Measurements from ENCODE around the gene INO80E.

INO80E gene

DNA sequence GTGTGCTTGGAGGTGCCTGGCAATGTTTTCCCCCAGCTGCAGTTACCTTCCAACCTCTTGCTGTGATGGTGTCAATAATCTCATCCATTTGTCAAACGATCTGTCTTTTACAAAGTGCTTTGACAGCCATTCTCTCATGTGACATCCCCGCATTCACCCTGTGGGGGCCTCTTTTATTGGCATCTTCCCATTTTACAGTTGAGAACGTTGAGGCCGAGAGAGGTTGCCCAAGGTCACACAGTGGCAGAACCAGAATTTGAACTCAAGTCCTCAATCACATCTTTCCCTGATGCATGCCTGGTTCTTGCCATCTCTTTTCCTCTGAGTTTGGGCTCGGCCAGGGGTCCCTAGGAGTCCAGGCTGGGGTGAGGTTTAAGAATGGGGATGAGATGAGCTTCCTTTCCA lies 20.9 kb upstream of the INO80E start:
- FAIRE-seq, result no peak
- DNase-seq (ENCODE audit: insufficient read length, low spot score), result no peak

DNA sequence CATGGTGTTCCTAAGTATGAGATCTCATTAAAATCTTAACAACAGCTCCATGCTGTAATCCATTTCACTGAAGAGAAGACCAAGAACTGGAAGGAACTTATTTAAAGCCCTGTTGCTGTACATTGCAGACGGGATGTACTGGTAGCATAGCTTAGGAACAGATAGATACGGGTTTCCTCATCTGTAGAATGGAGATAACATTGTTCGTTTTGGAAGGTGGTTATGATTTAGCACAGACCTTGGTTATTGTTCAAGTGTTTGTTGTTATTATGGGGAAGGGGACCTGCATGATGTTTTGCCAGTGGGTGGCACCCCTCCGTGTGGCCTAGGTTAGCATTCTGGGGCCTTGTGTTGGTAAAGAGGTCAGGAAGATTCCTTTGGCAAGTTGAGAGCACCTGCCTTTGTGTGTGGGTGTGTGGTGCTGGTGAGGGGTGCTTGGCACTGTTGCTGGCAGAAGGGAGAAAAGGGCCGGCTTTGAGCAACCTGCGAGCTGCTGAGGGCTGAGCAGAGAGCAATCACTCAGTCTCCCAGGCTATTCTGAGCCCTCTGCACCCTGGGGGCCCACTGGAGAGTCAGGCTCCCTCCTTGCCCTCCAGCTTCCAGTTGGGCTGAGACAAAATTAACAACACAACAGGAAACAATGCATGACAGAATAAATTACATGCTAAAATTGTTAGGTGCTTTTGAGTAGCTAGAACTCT lies 20.1 kb upstream of the INO80E start:
- FAIRE-seq (no peak), DNase-seq (ENCODE audit: insufficient read length, low spot score) (no peak)

DNA sequence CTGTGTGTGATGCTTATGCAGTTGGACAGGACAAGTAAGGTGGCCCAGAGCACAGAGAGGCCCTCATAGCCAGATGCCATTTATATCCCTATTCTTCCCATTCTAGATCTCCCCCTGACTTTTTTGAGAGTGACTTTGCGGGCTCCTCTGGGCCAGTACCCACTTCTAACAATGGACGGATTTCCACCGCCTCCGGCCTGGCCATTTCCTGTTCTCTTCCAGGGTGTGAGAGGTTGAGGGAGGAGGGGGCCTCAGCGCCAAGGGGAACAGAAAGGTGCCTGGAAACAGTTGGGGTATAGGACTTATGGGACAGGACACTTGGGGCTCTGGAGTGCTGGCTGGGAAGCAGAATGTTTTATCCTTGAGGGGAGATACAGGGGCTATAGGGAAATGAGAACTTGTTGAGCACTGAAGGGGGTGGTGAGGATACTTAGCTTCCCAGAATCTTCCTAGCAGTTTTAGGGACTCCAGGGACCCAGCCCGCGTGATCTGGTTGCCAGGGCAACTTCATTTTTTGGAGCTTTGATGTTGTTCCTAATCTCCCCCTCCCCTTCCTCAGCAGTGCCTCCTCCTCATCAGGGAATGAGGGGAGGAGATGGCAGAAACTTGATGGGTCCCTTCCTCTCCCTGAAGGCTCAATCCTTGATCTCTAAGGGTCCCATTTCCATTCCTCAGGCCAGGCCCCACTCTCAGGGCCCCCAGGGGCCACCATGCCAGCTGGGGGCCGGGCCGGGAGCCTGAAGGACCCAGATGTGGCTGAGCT lies 18.8 kb upstream of the INO80E start:
- FAIRE-seq (no peak), DNase-seq (ENCODE audit: insufficient read length, low spot score) (no peak)

DNA sequence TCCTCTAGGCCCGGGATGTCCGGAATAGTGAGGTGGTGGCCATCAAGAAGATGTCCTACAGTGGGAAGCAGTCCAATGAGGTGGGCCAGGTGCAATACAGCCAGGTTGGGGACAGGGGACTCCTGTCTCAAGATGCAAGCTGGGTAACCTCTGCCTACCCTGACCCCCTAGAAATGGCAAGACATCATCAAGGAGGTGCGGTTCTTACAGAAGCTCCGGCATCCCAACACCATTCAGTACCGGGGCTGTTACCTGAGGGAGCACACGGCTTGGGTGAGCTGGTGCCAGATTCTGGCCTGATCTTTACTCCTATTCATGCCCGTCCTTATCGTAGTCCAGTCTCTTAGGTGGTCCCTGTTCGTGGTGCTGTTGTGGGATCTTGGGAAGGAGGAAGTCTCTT lies 18.0 kb upstream of the INO80E start:
- DNase-seq (ENCODE audit: insufficient read length, low spot score) (no peak), FAIRE-seq (no peak)

DNA sequence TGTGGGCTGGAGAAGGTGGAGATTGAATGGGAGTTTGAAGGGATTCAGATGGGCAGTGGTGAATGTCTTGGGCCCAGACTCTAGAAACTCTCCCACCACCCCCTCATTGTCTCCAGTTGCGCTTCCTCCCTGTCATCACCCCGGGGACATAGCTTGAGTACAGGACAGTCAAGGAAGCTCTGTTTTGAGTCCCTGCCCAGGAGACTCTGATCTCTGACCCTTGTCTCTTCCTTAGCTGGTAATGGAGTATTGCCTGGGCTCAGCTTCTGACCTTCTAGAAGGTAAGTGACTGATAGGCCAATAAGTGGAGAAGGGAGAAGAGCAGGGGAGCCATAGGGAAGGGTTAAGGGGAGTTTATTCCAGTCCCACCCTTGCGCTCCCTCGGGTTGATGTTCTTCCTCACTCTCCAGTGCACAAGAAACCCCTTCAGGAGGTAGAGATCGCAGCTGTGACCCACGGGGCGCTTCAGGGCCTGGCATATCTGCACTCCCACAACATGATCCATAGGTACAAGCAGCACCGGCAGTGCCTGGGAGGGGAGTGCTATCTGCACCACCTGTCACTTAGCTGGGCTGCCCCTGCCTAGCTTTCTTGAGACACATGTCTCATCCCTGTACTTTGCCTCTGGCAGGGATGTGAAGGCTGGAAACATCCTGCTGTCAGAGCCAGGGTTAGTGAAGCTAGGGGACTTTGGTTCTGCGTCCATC lies 17.3 kb upstream of the INO80E start:
- FAIRE-seq, result no peak
- no peak for DNase-seq (ENCODE audit: insufficient read length, low spot score)

DNA sequence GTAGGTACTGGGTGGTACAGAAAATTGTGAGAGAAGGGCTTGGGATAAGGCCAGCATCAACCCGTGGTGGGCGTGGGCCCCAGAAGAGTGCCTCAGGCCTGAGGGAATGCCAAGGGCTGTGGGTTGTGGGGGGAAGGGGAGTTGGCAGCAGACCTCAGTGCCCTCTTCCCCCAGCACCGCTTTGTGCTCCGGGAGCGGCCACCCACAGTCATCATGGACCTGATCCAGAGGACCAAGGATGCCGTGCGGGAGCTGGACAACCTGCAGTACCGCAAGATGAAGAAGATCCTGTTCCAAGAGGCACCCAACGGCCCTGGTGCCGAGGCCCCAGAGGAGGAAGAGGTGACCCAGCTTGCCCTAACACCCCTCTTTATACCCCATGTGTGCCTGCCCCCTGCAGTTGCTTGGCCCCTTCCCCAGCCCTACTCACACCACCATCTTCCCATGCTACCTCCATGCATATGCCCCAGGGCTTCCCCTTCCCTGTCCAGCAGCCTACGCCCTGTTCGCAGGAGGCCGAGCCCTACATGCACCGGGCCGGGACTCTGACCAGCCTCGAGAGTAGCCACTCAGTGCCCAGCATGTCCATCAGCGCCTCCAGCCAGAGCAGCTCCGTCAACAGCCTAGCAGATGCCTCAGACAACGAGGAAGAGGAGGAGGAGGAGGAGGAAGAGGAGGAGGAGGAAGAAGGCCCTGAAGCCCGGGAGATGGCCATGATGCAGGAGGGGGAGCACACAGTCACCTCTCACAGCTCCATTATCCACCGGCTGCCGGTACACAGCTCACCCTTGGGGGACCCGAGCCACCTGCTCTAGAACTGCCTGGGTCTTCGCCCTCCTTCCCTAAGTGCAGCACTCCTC lies 13.3 kb upstream of the INO80E start:
- DNase-seq (ENCODE audit: insufficient read length, low spot score) (no peak), FAIRE-seq (no peak)

DNA sequence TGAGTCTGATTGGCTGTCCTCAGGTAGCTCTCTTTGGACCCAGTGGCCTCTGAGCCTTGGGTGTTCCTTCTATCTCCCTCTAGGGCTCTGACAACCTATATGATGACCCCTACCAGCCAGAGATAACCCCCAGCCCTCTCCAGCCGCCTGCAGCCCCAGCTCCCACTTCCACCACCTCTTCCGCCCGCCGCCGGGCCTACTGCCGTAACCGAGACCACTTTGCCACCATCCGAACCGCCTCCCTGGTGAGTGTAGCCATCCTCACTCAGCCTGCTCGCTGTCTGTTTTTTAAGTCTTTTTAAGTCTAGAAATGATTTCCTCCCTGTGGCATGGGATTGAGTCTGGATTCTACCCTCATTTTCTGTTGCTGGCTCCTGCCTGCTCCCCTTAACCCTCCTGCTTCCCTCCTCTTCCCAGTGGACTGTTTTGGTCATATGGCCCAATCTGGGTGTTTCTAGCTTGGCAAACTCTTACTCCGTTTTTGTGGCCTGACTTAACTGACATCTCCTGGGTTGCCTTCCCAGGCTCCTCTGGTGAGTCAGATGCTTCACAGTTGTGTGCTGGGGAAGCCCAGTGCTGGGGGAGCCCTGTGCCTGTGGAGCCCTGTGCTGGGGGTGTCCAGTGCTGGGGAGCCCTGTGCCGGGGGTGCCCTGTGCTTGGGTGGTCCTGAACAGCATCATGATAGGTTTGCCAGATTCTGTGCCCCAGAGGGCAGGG lies 12.5 kb upstream of the INO80E start:
- no peak for FAIRE-seq

DNA sequence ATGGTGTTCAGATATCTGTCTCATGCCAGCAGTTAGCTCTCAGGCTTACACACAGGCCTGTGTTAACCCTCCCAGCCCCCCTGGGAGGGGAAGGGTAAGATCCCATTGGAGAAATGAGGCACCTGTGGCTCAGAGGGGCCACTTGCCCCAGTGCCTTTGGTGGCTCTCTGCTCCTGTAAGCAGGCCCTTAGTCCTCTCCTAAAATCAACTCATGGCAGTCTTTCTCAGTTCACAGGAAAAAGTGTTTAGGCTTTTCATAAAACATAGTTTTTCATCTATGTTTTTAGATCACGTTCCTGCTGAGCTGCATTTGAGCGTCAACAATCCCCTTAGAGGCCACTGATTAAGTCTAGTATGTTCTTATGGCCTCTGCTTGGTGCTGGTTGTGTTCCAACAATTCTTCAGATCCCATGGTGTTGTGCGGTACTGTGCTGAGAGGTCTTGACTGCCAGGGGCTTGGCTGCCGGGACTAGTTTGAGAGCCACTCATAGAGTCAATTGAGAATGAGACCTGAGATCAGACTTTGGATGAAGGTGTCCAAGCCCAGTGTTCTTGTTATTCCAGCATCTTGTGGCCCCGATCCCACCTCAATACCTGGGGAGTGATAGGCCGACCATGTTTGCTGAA lies 11.8 kb upstream of the INO80E start:
- no peak for DNase-seq (ENCODE audit: insufficient read length, low spot score)
- no peak for FAIRE-seq

More for the DNA sequence above, 12.5 kb upstream of the INO80E start:
- no peak for DNase-seq (ENCODE audit: insufficient read length, low spot score)

DNA sequence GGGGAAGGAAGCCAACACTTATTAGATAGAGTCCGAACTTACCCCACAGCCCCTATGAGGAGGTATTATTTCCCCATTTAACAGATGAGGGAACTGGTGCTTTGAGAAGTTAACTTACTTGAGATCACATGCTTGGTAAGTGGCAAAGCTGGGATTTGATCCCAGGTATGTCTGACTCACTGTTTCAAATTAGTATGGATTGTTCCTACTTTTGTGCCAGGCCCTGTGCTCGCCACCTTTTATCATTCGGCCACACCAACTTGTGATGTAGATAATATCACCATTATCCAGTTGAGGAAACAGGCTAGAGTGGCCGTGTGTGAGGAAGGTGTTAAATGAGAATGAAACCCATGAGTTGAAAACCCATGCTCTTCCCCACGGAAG lies 11.3 kb upstream of the INO80E start:
- no peak for FAIRE-seq

DNA sequence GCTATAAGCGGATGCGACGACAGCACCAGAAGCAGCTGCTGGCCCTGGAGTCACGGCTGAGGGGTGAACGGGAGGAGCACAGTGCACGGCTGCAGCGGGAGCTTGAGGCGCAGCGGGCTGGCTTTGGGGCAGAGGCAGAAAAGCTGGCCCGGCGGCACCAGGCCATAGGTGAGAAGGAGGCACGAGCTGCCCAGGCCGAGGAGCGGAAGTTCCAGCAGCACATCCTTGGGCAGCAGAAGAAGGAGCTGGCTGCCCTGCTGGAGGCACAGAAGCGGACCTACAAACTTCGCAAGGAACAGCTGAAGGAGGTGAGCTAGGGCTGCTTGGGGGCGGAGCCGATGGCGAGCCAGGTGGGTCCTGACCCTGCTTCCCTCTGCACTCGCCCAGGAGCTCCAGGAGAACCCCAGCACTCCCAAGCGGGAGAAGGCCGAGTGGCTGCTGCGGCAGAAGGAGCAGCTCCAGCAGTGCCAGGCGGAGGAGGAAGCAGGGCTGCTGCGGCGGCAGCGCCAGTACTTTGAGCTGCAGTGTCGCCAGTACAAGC lies 10.7 kb upstream of the INO80E start:
- DNase-seq (ENCODE audit: insufficient read length, low spot score) (no peak), FAIRE-seq (no peak)

More for the DNA sequence above, 11.3 kb upstream of the INO80E start:
- no peak for DNase-seq (ENCODE audit: insufficient read length, low spot score)

DNA sequence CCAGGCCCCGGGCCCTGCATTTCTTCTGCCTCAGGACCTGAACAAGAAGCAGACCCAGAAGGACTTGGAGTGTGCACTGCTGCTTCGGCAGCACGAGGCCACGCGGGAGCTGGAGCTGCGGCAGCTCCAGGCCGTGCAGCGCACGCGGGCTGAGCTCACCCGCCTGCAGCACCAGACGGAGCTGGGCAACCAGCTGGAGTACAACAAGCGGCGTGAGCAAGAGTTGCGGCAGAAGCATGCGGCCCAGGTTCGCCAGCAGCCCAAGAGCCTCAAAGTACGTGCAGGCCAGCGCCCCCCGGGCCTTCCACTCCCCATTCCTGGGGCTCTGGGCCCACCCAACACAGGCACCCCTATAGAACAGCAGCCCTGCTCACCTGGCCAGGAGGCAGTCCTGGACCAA lies 9.8 kb upstream of the INO80E start:
- FAIRE-seq, result no peak

DNA sequence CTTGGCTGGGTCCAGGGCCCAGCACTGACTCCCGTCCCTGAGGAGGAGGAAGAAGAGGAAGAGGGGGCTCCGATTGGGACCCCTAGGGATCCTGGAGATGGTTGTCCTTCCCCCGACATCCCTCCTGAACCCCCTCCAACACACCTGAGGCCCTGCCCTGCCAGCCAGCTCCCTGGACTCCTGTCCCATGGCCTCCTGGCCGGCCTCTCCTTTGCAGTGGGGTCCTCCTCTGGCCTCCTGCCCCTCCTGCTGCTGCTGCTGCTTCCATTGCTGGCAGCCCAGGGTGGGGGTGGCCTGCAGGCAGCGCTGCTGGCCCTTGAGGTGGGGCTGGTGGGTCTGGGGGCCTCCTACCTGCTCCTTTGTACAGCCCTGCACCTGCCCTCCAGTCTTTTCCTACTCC lies 9.1 kb upstream of the INO80E start:
- no peak for FAIRE-seq
- DNase-seq (ENCODE audit: insufficient read length, low spot score), result no peak

More for the DNA sequence above, 9.8 kb upstream of the INO80E start:
- no peak for DNase-seq (ENCODE audit: insufficient read length, low spot score)

DNA sequence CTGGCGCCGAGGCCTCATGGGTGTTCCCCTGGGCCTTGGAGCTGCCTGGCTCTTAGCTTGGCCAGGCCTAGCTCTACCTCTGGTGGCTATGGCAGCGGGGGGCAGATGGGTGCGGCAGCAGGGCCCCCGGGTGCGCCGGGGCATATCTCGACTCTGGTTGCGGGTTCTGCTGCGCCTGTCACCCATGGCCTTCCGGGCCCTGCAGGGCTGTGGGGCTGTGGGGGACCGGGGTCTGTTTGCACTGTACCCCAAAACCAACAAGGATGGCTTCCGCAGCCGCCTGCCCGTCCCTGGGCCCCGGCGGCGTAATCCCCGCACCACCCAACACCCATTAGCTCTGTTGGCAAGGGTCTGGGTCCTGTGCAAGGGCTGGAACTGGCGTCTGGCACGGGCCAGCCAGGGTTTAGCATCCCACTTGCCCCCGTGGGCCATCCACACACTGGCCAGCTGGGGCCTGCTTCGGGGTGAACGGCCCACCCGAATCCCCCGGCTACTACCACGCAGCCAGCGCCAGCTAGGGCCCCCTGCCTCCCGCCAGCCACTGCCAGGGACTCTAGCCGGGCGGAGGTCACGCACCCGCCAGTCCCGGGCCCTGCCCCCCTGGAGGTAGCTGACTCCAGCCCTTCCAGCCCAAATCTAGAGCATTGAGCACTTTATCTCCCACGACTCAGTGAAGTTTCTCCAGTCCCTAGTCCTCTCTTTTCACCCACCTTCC lies 8.5 kb upstream of the INO80E start:
- FAIRE-seq (no peak), DNase-seq (ENCODE audit: insufficient read length, low spot score) (no peak)

DNA sequence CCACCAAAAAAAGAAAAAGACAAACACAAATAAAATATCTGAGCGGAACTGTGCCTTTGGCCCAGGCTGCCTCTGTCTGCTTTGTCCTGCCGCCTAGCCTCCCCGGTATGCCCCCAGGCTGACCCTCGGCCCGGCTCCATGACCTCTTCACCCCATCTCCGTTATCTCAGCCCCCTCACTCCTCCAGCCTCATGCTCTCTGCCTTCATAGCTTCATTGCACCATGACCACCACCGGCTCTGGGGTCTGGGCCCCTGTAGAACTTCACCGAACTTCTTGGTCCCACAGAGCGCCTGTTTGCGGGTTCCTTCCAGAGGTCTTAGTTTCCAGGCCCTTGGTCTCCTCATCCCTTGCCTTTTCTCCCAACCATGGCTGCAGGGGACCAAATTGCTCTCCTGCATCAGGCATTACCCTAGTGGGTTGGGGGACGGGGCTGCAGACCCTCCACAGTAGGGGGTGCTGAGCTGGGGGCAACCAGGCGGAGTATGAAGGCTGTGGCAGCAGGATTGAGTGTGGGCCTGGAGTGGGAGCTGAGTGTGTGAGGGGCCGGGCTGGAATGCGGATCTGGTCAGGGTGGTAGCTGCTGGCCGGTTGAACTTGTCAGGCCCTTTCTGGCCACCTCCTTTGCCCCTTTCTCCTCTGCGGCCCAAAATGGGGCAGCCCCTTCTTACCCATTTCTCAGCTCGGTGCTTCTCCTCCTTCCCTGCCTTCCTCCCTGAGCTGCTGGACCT lies 7.5 kb upstream of the INO80E start:
- DNase-seq (ENCODE audit: insufficient read length, low spot score) (no peak), FAIRE-seq (no peak)

DNA sequence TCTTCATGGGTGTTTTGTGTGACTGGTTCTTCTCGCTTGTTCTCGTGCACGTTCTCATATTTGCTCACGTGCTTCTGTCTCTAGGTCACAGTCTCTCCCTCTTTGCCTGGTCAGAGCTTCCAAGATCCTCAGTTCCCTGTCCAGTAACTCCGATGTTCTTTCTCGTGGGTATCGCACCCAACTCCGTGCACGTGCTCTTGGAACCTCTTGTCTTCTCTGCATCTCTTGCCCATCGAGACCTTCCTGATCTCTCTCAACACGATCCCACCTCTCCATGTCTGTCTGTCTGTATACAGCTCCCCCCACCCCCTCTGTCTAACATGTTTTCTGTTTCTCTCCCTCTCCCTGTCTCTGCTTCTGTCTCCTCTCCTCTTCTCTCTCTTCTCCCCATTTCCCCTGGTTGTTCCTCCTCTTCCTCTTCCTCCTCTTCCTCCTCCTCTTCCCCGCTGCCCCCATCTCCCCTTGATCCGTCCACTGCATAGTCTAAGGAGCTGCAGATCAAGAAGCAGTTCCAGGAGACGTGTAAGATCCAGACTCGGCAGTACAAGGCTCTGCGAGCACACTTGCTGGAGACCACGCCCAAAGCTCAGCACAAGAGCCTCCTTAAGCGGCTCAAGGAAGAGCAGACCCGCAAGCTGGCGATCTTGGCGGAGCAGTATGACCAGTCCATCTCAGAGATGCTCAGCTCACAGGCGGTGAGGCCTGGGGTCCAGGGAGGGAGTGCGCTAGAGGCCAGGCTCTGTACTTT lies 6.8 kb upstream of the INO80E start:
- FAIRE-seq (no peak), DNase-seq (ENCODE audit: insufficient read length, low spot score) (no peak)

DNA sequence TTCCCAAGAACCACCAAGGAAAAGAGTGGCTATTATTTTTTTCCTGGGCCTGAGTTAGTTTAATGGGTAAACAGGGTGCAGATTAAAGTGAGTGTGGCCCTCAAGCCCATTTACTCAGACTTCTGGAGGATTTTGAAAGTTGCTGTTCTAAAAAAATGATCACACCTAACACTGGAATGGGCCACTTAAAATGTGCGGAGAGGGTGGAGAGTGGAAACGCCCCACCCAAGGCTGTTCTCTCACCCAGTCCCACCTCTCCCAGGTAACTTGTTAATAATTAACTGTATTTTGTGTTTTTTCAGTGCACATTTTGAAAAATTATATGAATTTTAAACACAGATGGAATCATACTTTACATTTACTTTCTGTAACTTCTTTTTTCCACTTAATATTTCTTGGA lies 6.0 kb upstream of the INO80E start:
- DNase-seq (ENCODE audit: insufficient read length, low spot score) (no peak), FAIRE-seq (no peak)

DNA sequence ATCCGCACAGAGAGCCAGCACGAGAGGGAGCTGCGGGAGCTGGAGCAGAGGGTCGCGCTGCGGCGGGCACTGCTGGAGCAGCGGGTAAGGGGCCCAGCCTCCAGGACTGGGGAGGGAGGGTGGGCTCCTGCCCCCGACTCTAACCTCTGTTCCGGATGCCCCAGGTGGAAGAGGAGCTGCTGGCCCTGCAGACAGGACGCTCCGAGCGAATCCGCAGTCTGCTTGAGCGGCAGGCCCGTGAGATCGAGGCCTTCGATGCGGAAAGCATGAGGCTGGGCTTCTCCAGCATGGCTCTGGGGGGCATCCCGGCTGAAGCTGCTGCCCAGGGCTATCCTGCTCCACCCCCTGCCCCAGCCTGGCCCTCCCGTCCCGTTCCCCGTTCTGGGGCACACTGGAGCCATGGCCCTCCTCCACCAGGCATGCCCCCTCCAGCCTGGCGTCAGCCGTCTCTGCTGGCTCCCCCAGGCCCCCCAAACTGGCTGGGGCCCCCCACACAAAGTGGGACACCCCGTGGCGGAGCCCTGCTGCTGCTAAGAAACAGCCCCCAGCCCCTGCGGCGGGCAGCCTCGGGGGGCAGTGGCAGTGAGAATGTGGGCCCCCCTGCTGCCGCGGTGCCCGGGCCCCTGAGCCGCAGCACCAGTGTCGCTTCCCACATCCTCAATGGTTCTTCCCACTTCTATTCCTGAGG lies 5.0 kb upstream of the INO80E start:
- no peak for DNase-seq (ENCODE audit: insufficient read length, low spot score)
- FAIRE-seq, result no peak
